IMR-90 (cell line): ENCODE results near the gene APP. TPM values are rescaled to one million over a fixed set of nuclear protein-coding genes. Genes with fewer than 3 reads are reported as not detected.

Source experiments
- ATAC-seq: fragments of 200-7000 bp; cut with Tn5 transposase; 2 replicates; pipeline ENCODE4 v1.9.1; 2020; ENCODE audit warnings: low read depth, mild to moderate bottlenecking, moderate library complexity
- BruUV-seq: library from RNA; stranded (reverse); fragments of 400-500 nt; replicated peaks from 2 replicates; lab custom pipeline; 2021; lab: Mats Ljungman, UMichigan
- CTCF ChIA-PET: fragments of 300-600 bp; formaldehyde crosslinking; extraction: SDS; loops from one replicate; lab custom pipeline; 2021; ENCODE audit warnings: antibody characterized with exemption; lab: Yijun Ruan, JAX
- POLR2A ChIA-PET: fragments of 300-600 bp; sonication (Branson Sonifier 250); formaldehyde crosslinking; loops from one replicate; lab custom pipeline; 2022; ENCODE audit warnings: antibody characterized with exemption; ENCODE audit not compliant: unreplicated experiment; lab: Charles Lee
- DNase-seq: peaks from one replicate; pipeline ENCODE4 v3.0.0; 2013
- H2AFZ ChIP-seq: replicated peaks from 2 replicates; pipeline ENCODE3; 2013; ENCODE audit warnings: low read length, mild to moderate bottlenecking; ENCODE audit not compliant: poor library complexity
- H2AK5ac ChIP-seq: 2 replicates; pipeline ENCODE4 v1.6.1; 2013; ENCODE audit warnings: low read depth, low read length, inconsistent platforms
- H2AK9ac ChIP-seq: replicated peaks from 2 replicates; pipeline ENCODE3; 2013; ENCODE audit warnings: mild to moderate bottlenecking, low read depth, low read length, moderate library complexity; ENCODE audit not compliant: poor library complexity
- H2BK120ac ChIP-seq: 2 replicates; pipeline ENCODE4 v1.6.1; 2013; ENCODE audit warnings: low read depth, low read length, inconsistent platforms
- H2BK15ac ChIP-seq: 3 replicates; pipeline ENCODE4 v1.6.1; 2013; ENCODE audit warnings: low read depth, low read length, inconsistent platforms
- H2BK20ac ChIP-seq: 2 replicates; pipeline ENCODE4 v1.6.1; 2013; ENCODE audit warnings: low read depth, mild to moderate bottlenecking, inconsistent platforms, low read length, moderate library complexity
- H2BK5ac ChIP-seq: 2 replicates; pipeline ENCODE4 v1.6.1; 2013; ENCODE audit warnings: mild to moderate bottlenecking, low read depth, low read length, inconsistent platforms; ENCODE audit not compliant: poor library complexity, severe bottlenecking
- H3K14ac ChIP-seq: replicated peaks from 2 replicates; pipeline ENCODE4 v1.6.1; 2013; ENCODE audit warnings: low read depth, low read length, inconsistent platforms
- H3K18ac ChIP-seq: 2 replicates; pipeline ENCODE4 v1.6.1; 2013; ENCODE audit warnings: low read depth, low read length, control low read depth
- H3K23ac ChIP-seq: 2 replicates; pipeline ENCODE4 v1.6.1; 2013; ENCODE audit warnings: low read depth, low read length, inconsistent platforms
- H3K27ac ChIP-seq: 2 replicates; pipeline ENCODE4 v1.5.1; 2013; ENCODE audit warnings: mild to moderate bottlenecking, control low read depth, low read length; ENCODE audit not compliant: insufficient read depth
- H3K27me3 ChIP-seq: 2 replicates; pipeline ENCODE4 v1.6.1; 2013; ENCODE audit warnings: low read length; ENCODE audit not compliant: control insufficient read depth, insufficient read depth
- H3K36me3 ChIP-seq: 2 replicates; pipeline ENCODE4 v1.6.1; 2013; ENCODE audit warnings: low read length, mixed read lengths; ENCODE audit not compliant: control insufficient read depth, insufficient read depth
- H3K4ac ChIP-seq: 2 replicates; pipeline ENCODE4 v1.6.1; 2013; ENCODE audit warnings: low read depth, low read length, inconsistent platforms
- H3K4me1 ChIP-seq: 2 replicates; pipeline ENCODE4 v1.6.1; 2013; ENCODE audit warnings: low read length, mixed read lengths; ENCODE audit not compliant: control insufficient read depth, insufficient read depth
- H3K4me2 ChIP-seq: 2 replicates; pipeline ENCODE4 v1.6.1; 2013; ENCODE audit warnings: low read depth, mild to moderate bottlenecking, control low read depth, low read length, moderate library complexity
- H3K4me3 ChIP-seq: 2 replicates; pipeline ENCODE4 v1.5.1; 2013; ENCODE audit warnings: low read depth, mild to moderate bottlenecking, control low read depth, low read length, moderate library complexity; ENCODE audit not compliant: insufficient read depth
- H3K56ac ChIP-seq: 2 replicates; pipeline ENCODE4 v1.6.1; 2013; ENCODE audit warnings: low read length, inconsistent platforms; ENCODE audit not compliant: insufficient read depth; ENCODE audit errors: extremely low read depth
- H3K79me1 ChIP-seq, 2 experiments: 2 replicates each; pipeline ENCODE4 v1.6.1; 2013; ENCODE audit warnings: low read length in 2 of 2, inconsistent platforms in 1 of 2, low read depth in 1 of 2
- H3K9ac ChIP-seq: 2 replicates; pipeline ENCODE4 v1.6.1; 2013; ENCODE audit warnings: low read depth, low read length, control low read depth
- H3K9me1 ChIP-seq: 2 replicates; pipeline ENCODE4 v1.6.1; 2013; ENCODE audit warnings: low read length, inconsistent platforms; ENCODE audit not compliant: insufficient read depth
- H3K9me3 ChIP-seq: 2 replicates; pipeline ENCODE4 v1.6.1; 2013; ENCODE audit warnings: low read length; ENCODE audit not compliant: control insufficient read depth, insufficient read depth
- H4K20me1 ChIP-seq: 2 replicates; pipeline ENCODE4 v1.6.1; 2013; ENCODE audit warnings: low read length, inconsistent platforms; ENCODE audit not compliant: insufficient read depth
- H4K5ac ChIP-seq: 2 replicates; pipeline ENCODE4 v1.6.1; 2013; ENCODE audit warnings: mild to moderate bottlenecking, low read depth, low read length, control low read depth
- H4K8ac ChIP-seq, 2 experiments: 2 replicates each; pipeline ENCODE4 v1.6.1; 2013; ENCODE audit warnings: low read depth in 2 of 2, low read length in 2 of 2, control low read depth in 1 of 2, inconsistent platforms in 1 of 2
- H4K91ac ChIP-seq: 2 replicates; pipeline ENCODE4 v1.6.1; 2013; ENCODE audit warnings: low read depth, low read length, inconsistent platforms; ENCODE audit not compliant: insufficient read depth
- BHLHE40 ChIP-seq: fragments of 150-350 bp; IDR thresholded peaks from 2 replicates; pipeline ENCODE4 v1.6.1; 2016; ENCODE audit warnings: mild to moderate bottlenecking, low read depth, low read length
- CEBPB ChIP-seq: IDR thresholded peaks from 2 replicates; pipeline ENCODE4 v1.6.1; 2012; ENCODE audit warnings: low read depth, low read length, improper control_type of control experiment
- ELK1 ChIP-seq: fragments of 150-350 bp; IDR thresholded peaks from 2 replicates; pipeline ENCODE4 v1.6.1; 2016; ENCODE audit warnings: low read depth, mild to moderate bottlenecking, low read length, moderate library complexity, borderline replicate concordance
- FOS ChIP-seq: fragments of 150-350 bp; IDR thresholded peaks from 2 replicates; pipeline ENCODE4 v1.6.1; 2016; ENCODE audit warnings: low read depth, low read length
- MAFK ChIP-seq: IDR thresholded peaks from 2 replicates; pipeline ENCODE4 v1.6.1; 2012; ENCODE audit warnings: low read depth, low read length, improper control_type of control experiment
- MXI1 ChIP-seq: IDR thresholded peaks from 2 replicates; pipeline ENCODE4 v1.6.1; 2012; ENCODE audit warnings: low read depth, mild to moderate bottlenecking, low read length, moderate library complexity, borderline replicate concordance
- NFE2L2 ChIP-seq: fragments of 150-350 bp; IDR thresholded peaks from 2 replicates; pipeline ENCODE4 v1.6.1; 2016; ENCODE audit warnings: low read depth, mild to moderate bottlenecking, low read length
- POLR2A ChIP-seq: IDR thresholded peaks from 2 replicates; pipeline ENCODE4 v1.6.1; 2012; ENCODE audit warnings: mild to moderate bottlenecking, low read depth, low read length
- RAD21 ChIP-seq: IDR thresholded peaks from 2 replicates; pipeline ENCODE4 v1.6.1; 2012; ENCODE audit warnings: low read length, improper control_type of control experiment
- SMC3 ChIP-seq: fragments of 150-350 bp; IDR thresholded peaks from 2 replicates; pipeline ENCODE4 v1.6.1; 2016; ENCODE audit warnings: low read depth, mild to moderate bottlenecking, antibody characterized with exemption, low read length, moderate library complexity
- WGBS, 2 experiments: methylation state at CpG; one replicate each; pipeline versions ENCODE4 v1.1.5 to v1.1.7; 2013; ENCODE audit warnings: missing lambda C conversion rate in 2 of 2; ENCODE audit not compliant: insufficient read length in 1 of 2; ENCODE audit errors: extremely low coverage in 2 of 2; 5-methylcytosine and 5-hydroxymethylcytosine counted together
- dilution Hi-C: fragments of 300-500 bp; cut with HindIII; formaldehyde crosslinking; loops from one replicate; pipeline ENCODE4 v1.14.3; 2018; ENCODE audit warnings: low sequenced_read_pairs; ENCODE audit not compliant: unreplicated experiment
- in situ Hi-C: fragments of 300-500 bp; cut with MboI; formaldehyde crosslinking; loops from 3 replicates; pipeline ENCODE4 v1.14.3; 2019; ENCODE audit warnings: low sequenced_read_pairs, inconsistent platforms, mixed read lengths
- intact Hi-C: fragments of 100-400 bp; cut with micrococcal nuclease; formaldehyde crosslinking; loops from 2 replicates; pipeline ENCODE4 v1.10.0; 2022
- polyA plus RNA-seq, 3 experiments: library from polyadenylated mRNA; depleted of rRNA; stranded (reverse); fragments of >200 nt; gene quantifications; 2 replicates each; pipeline ENCODE4 v1.2.3, GENCODE V29; 2012; ENCODE audit warnings: low replicate concordance in 1 of 3
- total RNA-seq: library from RNA; depleted of rRNA; stranded (reverse); fragments of >200 nt; gene quantifications from 2 replicates; pipeline ENCODE4 v1.2.3, GENCODE V29; 2012
- TF ChIP-seq, protein P1 (sequence below): fragments of 150-350 bp; IDR thresholded peaks from 2 replicates; pipeline ENCODE4 v1.6.1; 2017; ENCODE audit warnings: mild to moderate bottlenecking, antibody characterized with exemption, low read length, low read depth
- TF ChIP-seq, protein P2 (sequence below): conservative IDR thresholded peaks from 2 replicates; pipeline ENCODE4 v1.5.1; 2012; ENCODE audit warnings: mild to moderate bottlenecking, low read depth, low read length, improper control_type of control experiment

The APP gene
- total and polyA plus RNA-seq, 2 of the 4 experiments (the other 2 are of a cell fraction), result 191 to 530 TPM

DNA sequence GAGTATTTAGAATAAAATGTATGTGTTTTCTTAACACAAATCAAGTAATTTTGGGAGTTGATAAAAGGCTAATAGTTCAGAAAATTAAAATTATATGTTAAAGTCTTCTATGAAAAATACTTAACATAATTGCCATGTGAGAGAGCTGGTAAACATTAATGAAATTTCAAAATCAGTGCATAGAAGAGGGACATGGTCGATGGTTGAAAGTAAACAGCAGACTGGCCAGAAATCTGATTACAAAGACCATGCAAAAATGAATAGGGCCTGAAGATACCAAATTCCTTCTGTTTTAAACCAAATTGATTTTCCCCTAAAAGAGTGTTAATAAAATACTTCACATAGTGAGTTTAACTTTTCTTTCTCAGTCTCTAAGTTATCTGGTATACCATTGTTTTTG is 307.5 kb downstream of the APP start:
- ATAC-seq (no peak), DNase-seq (no peak)
- no peak overlapping the region for H3K4me2 ChIP-seq
- H2AK5ac ChIP-seq, result no peak overlapping the region
- no peak overlapping the region for H3K23ac ChIP-seq
- H2AK9ac ChIP-seq, result no peak overlapping the region
- no peak overlapping the region for H4K5ac ChIP-seq
- ChIA-PET CTCF (interaction anchor here (1.5 kb wide), 1 partner anchor 42 kb away, joined by 3 read pairs; no protein-coding TSS in a partner anchor), POLR2A (no interaction called here)
- H3K14ac ChIP-seq, result no peak overlapping the region
- TF ChIP-seq NFE2L2, result no peak
- TF ChIP-seq, protein P1, sequence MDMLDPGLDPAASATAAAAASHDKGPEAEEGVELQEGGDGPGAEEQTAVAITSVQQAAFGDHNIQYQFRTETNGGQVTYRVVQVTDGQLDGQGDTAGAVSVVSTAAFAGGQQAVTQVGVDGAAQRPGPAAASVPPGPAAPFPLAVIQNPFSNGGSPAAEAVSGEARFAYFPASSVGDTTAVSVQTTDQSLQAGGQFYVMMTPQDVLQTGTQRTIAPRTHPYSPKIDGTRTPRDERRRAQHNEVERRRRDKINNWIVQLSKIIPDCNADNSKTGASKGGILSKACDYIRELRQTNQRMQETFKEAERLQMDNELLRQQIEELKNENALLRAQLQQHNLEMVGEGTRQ, result no peak
- TF ChIP-seq FOS, result no peak
- no peak for TF ChIP-seq BHLHE40
- TF ChIP-seq POLR2A, result no peak
- no peak for TF ChIP-seq CEBPB
- TF ChIP-seq, protein P2, sequence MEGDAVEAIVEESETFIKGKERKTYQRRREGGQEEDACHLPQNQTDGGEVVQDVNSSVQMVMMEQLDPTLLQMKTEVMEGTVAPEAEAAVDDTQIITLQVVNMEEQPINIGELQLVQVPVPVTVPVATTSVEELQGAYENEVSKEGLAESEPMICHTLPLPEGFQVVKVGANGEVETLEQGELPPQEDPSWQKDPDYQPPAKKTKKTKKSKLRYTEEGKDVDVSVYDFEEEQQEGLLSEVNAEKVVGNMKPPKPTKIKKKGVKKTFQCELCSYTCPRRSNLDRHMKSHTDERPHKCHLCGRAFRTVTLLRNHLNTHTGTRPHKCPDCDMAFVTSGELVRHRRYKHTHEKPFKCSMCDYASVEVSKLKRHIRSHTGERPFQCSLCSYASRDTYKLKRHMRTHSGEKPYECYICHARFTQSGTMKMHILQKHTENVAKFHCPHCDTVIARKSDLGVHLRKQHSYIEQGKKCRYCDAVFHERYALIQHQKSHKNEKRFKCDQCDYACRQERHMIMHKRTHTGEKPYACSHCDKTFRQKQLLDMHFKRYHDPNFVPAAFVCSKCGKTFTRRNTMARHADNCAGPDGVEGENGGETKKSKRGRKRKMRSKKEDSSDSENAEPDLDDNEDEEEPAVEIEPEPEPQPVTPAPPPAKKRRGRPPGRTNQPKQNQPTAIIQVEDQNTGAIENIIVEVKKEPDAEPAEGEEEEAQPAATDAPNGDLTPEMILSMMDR, result no peak
- TF ChIP-seq ELK1, result no peak
- no peak for TF ChIP-seq MXI1
- no peak for TF ChIP-seq MAFK
- TF ChIP-seq RAD21, result no peak
- no peak for TF ChIP-seq SMC3
- H3K56ac ChIP-seq, result no peak overlapping the region
- H4K8ac ChIP-seq, result no peak overlapping the region
- no peak overlapping the region for H4K91ac ChIP-seq
- no CpG with 5 or more reads among the region's 1 CpG for WGBS, 2 experiments
- no peak overlapping the region for H2BK15ac ChIP-seq
- no peak overlapping the region for H3K9ac ChIP-seq
- intact Hi-C loops (loop anchor here (5.0 kb wide), 1 partner anchor 256 kb away; the partner anchor contains the start of gene MRPL39), in situ Hi-C loops (loop anchor here (5.0 kb wide), 1 partner anchor 256 kb away; the partner anchor contains the start of gene MRPL39), dilution Hi-C loops (no loop called here)
- no peak overlapping the region for H2BK5ac ChIP-seq
- H3K27ac ChIP-seq, result no peak overlapping the region
- no peak overlapping the region for H3K18ac ChIP-seq
- H3K27me3 ChIP-seq, result no peaks in the 10 kb centered on the region
- H3K9me3 ChIP-seq, result peaks cover 5% of the 10 kb centered on the region; the same call in 1 of the 2 replicates
- H3K4ac ChIP-seq, result no peak overlapping the region
- no peak overlapping the region for H2BK20ac ChIP-seq
- H2AFZ ChIP-seq, result no peak overlapping the region
- H3K4me1 ChIP-seq, result no peaks in the 10 kb centered on the region
- no peaks in the 10 kb centered on the region for H3K9me1 ChIP-seq
- H3K4me3 ChIP-seq, result no peak overlapping the region
- H2BK120ac ChIP-seq, result no peak overlapping the region
- no peaks in the 10 kb centered on the region for H4K20me1 ChIP-seq
- no TSS peak for BruUV-seq
- no peaks in the 10 kb centered on the region for H3K79me1 ChIP-seq
- H3K36me3 ChIP-seq, result no peaks in the 10 kb centered on the region
